ENCODE results near the gene CHRNA4. TPM values are rescaled to one million over a fixed set of nuclear protein-coding genes. Genes with fewer than 3 reads are reported as not detected.

The CHRNA4 gene
- total RNA-seq, 3 donors from 2014 or later (not counting 1 experiment from before 2014, with no cell fraction given) = not detected

GRCh38 chr20:63376283-63377250 is 15.4 kb upstream of the CHRNA4 start:
- DNase-seq (no peak), ATAC-seq (no peak)
- WGBS (ENCODE audit: insufficient coverage) = 73% methylated on average over 28 of the region's 31 CpGs
- Histone ChIP-seq H3K9me3 (ENCODE audit: control insufficient read depth, insufficient read depth, low read length) (no peaks in the 10 kb centered on the region), H3K27ac (ENCODE audit: low read length) (no peak overlapping the region), H3K36me3 (ENCODE audit: control insufficient read depth, insufficient read depth, low read length) (no peaks in the 10 kb centered on the region), H3K4me1 (ENCODE audit: control insufficient read depth, insufficient read depth, low read length) (no peaks in the 10 kb centered on the region), H3K4me3 (ENCODE audit: low read length) (no peak overlapping the region), H3K27me3 (ENCODE audit: control insufficient read depth, insufficient read depth, low read length) (peaks cover 4% of the 10 kb centered on the region)
- peaks cover 7 to 8% of the 10 kb centered on the region in 2 donors for H3K27me3 Mint-ChIP-seq (ENCODE audit: low read depth in 2 of 2)
- no peak for TF ChIP-seq CTCF (IDR thresholded peaks at IDR 0.05)
- no peaks in the 10 kb centered on the region for H3K36me3 Mint-ChIP-seq
- H3K27ac Mint-ChIP-seq = no peak overlapping the region
- H3K4me3 Mint-ChIP-seq = no peak overlapping the region
- intact Hi-C loops (cut with micrococcal nuclease) = no loop called here
- H3K9me3 Mint-ChIP-seq = no peaks in the 10 kb centered on the region
- no peaks in the 10 kb centered on the region for H3K4me1 Mint-ChIP-seq

GRCh38 chr20:63375438-63375837 is 14.3 kb upstream of the CHRNA4 start:
- Histone ChIP-seq H3K4me1 (ENCODE audit: control insufficient read depth, insufficient read depth, low read length) (no peaks in the 10 kb centered on the region), H3K27ac (ENCODE audit: low read length) (no peak overlapping the region), H3K9me3 (ENCODE audit: control insufficient read depth, insufficient read depth, low read length) (no peaks in the 10 kb centered on the region), H3K27me3 (ENCODE audit: control insufficient read depth, insufficient read depth, low read length) (peaks cover 4% of the 10 kb centered on the region), H3K4me3 (ENCODE audit: low read length) (no peak overlapping the region), H3K36me3 (ENCODE audit: control insufficient read depth, insufficient read depth, low read length) (no peaks in the 10 kb centered on the region)
- DNase-seq (no peak), ATAC-seq (no peak)
- intact Hi-C loops (cut with micrococcal nuclease) = no loop called here
- H3K9me3 Mint-ChIP-seq = no peaks in the 10 kb centered on the region
- peaks cover 7 to 8% of the 10 kb centered on the region in 2 donors for H3K27me3 Mint-ChIP-seq (ENCODE audit: low read depth in 2 of 2)
- no peak overlapping the region for H3K4me3 Mint-ChIP-seq
- no peak for TF ChIP-seq CTCF (IDR thresholded peaks at IDR 0.05)
- 90% methylated on average over 3 of the region's 3 CpGs for WGBS (ENCODE audit: insufficient coverage)
- H3K27ac Mint-ChIP-seq = no peak overlapping the region
- H3K36me3 Mint-ChIP-seq = no peaks in the 10 kb centered on the region
- no peaks in the 10 kb centered on the region for H3K4me1 Mint-ChIP-seq

GRCh38 chr20:63374504-63374903 is 13.4 kb upstream of the CHRNA4 start:
- H3K36me3 ChIP-seq (ENCODE audit: control insufficient read depth, insufficient read depth, low read length) = no peaks in the 10 kb centered on the region
- Mint-ChIP-seq H3K27ac (no peak overlapping the region), H3K4me1 (no peaks in the 10 kb centered on the region), H3K9me3 (no peaks in the 10 kb centered on the region), H3K27me3 (ENCODE audit: low read depth in 2 of 2) (peaks cover 7 to 8% of the 10 kb centered on the region in 2 donors), H3K36me3 (no peaks in the 10 kb centered on the region), H3K4me3 (no peak overlapping the region)
- H3K27ac ChIP-seq (ENCODE audit: low read length) = no peak overlapping the region
- ATAC-seq (no peak), DNase-seq (no peak)
- H3K4me1 ChIP-seq (ENCODE audit: control insufficient read depth, insufficient read depth, low read length) = no peaks in the 10 kb centered on the region
- H3K9me3 ChIP-seq (ENCODE audit: control insufficient read depth, insufficient read depth, low read length) = no peaks in the 10 kb centered on the region
- peaks cover 4% of the 10 kb centered on the region for H3K27me3 ChIP-seq (ENCODE audit: control insufficient read depth, insufficient read depth, low read length)
- H3K4me3 ChIP-seq (ENCODE audit: low read length) = no peak overlapping the region
- intact Hi-C loops (cut with micrococcal nuclease) = no loop called here
- TF ChIP-seq CTCF (IDR thresholded peaks at IDR 0.05) = no peak
- WGBS (ENCODE audit: insufficient coverage) = 70% methylated on average over 12 of the region's 12 CpGs

Measured in natural killer cell (primary cell).